ENCODE data around the gene DYSF. TPM values are rescaled to one million over a fixed set of nuclear protein-coding genes. Genes with fewer than 3 reads are reported as not detected.

The DYSF gene
- total and polyA plus RNA-seq, 2 donors (not counting 3 experiments of a cell fraction or from before 2014, with no cell fraction given), result 50.9 to 152 TPM

DNA sequence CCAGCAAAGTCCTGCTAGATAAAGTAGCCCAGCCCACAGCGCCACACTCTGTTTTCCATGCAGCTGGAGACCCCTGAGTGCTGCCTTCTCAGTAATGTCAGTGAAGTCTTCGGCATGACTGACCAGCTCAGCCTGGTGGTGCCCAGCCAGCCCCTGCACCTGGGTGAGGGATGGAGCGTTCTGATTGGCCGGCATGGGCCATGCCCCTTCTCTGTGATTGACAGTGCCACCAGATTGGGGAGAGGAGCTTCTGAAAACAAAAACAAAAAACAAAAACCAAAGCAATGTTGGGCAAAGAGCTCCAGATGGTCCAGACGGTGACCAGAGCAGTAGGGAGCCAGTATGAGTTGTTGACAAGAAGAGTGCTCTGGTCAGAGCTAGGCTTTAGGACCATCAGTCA lies 122.6 kb downstream of the DYSF start:
- TF ChIP-seq JUN (IDR thresholded peaks at IDR 0.05; ENCODE audit: borderline replicate concordance, insufficient read depth, insufficient read length, low read depth), result no peak
- H3K4me1 ChIP-seq (ENCODE audit: control insufficient read depth, extremely low read depth, insufficient read depth, low read length), result no peaks in the 10 kb centered on the region
- FAIRE-seq (no peak), DNase-seq (ENCODE audit: low read depth, low spot score) (no peak)
- dilution Hi-C loops (cut with MboI; ENCODE audit: extremely low pct_ligation_motif_present, low sequenced_read_pairs), result no loop called here
- CTCF ChIA-PET, result no interaction called here
- BruUV-seq (replicated peaks), result no TSS peak
- POLR2A ChIA-PET, result no interaction called here
- no peak overlapping the region for H2AFZ ChIP-seq (ENCODE audit: low read depth, low read length)
- no peaks in the 10 kb centered on the region for H3K9me1 ChIP-seq (replicated peaks; ENCODE audit: control insufficient read depth, extremely low read depth, insufficient read depth, low read length)
- H3K27ac ChIP-seq (ENCODE audit: insufficient read depth, low read depth, low read length), result no peak overlapping the region
- H3K79me2 ChIP-seq (ENCODE audit: control insufficient read depth, insufficient read depth, low read length), result no peaks in the 10 kb centered on the region
- no peak overlapping the region for H3K4me2 ChIP-seq (ENCODE audit: insufficient read depth, low read length)
- H3K36me3 ChIP-seq (ENCODE audit: control insufficient read depth in 2 of 2, extremely low read depth in 1 of 2, insufficient read depth in 2 of 2, low read length in 2 of 2), result peaks cover 6 to 36% of the 10 kb centered on the region in 2 experiments
- no peaks in the 10 kb centered on the region for H4K20me1 ChIP-seq (replicated peaks; ENCODE audit: control insufficient read depth, extremely low read depth, insufficient read depth, low read length)
- H3K4me3 ChIP-seq (replicated peaks in 1 of 3; ENCODE audit: insufficient read depth in 1 of 3, low read depth in 1 of 3, low read length in 3 of 3), result no peak overlapping the region
- intact Hi-C loops (cut with micrococcal nuclease), result no loop called here
- no peak overlapping the region for H3K9ac ChIP-seq (replicated peaks; ENCODE audit: extremely low read depth, insufficient read depth, low read length)
- H3K27me3 ChIP-seq (ENCODE audit: control insufficient read depth in 2 of 2, insufficient read depth in 2 of 2, low read length in 2 of 2), result no peaks in the 10 kb centered on the region
- H3K9me3 ChIP-seq (replicated peaks; ENCODE audit: control insufficient read depth, insufficient read depth, low read length), result no peaks in the 10 kb centered on the region

DNA sequence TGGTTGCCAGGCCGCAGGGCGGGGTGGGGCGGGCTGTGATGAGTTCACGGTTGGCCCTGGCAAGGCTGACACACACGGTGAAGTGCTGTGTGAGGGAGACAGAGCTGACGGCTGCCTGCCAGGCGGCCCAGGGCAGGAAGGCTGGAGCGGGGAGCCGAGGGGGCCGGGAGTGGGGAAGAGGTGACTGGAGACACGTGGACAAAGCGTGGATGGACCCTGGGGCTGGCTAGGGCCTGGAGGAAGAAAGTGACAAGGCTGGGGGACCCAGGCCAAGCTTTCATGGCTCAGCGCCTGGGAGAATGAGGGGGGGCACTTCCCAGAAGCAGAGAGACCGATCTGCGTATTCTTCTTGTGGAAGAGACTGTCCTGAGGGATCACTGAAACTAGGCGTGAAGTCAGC lies 123.2 kb downstream of the DYSF start:
- Histone ChIP-seq H3K27ac (ENCODE audit: insufficient read depth, low read depth, low read length) (no peak overlapping the region), H4K20me1 (replicated peaks; ENCODE audit: control insufficient read depth, extremely low read depth, insufficient read depth, low read length) (no peaks in the 10 kb centered on the region), H3K79me2 (ENCODE audit: control insufficient read depth, insufficient read depth, low read length) (no peaks in the 10 kb centered on the region), H3K36me3 (ENCODE audit: control insufficient read depth in 2 of 2, extremely low read depth in 1 of 2, insufficient read depth in 2 of 2, low read length in 2 of 2) (peaks cover 4 to 31% of the 10 kb centered on the region in 2 experiments), H3K9me3 (replicated peaks; ENCODE audit: control insufficient read depth, insufficient read depth, low read length) (no peaks in the 10 kb centered on the region), H3K9ac (replicated peaks; ENCODE audit: extremely low read depth, insufficient read depth, low read length) (no peak overlapping the region), H3K9me1 (replicated peaks; ENCODE audit: control insufficient read depth, extremely low read depth, insufficient read depth, low read length) (no peaks in the 10 kb centered on the region), H3K4me2 (ENCODE audit: insufficient read depth, low read length) (no peak overlapping the region), H3K27me3 (ENCODE audit: control insufficient read depth in 2 of 2, insufficient read depth in 2 of 2, low read length in 2 of 2) (no peaks in the 10 kb centered on the region), H3K4me3 (replicated peaks in 1 of 3; ENCODE audit: insufficient read depth in 1 of 3, low read depth in 1 of 3, low read length in 3 of 3) (no peak overlapping the region), H2AFZ (ENCODE audit: low read depth, low read length) (no peak overlapping the region), H3K4me1 (ENCODE audit: control insufficient read depth, extremely low read depth, insufficient read depth, low read length) (no peaks in the 10 kb centered on the region)
- CTCF ChIA-PET, result no interaction called here
- TF ChIP-seq MAX (IDR thresholded peaks at IDR 0.05; ENCODE audit: insufficient read depth, insufficient read length) (no peak), CTCF (IDR thresholded peaks at IDR 0.05; ENCODE audit: extremely low read depth in 1 of 2, insufficient read depth in 1 of 2, low read depth in 1 of 2, low read length in 2 of 2) (no peak), MYC (IDR thresholded peaks at IDR 0.05; ENCODE audit: low read depth, low read length) (no peak), POLR2AphosphoS5 (IDR thresholded peaks at IDR 0.05; ENCODE audit: insufficient read depth, low read depth, low read length) (no peak), GATA2 (IDR thresholded peaks at IDR 0.05; ENCODE audit: insufficient read depth, insufficient read length, low read depth, low read length) (no peak), FOS (IDR thresholded peaks at IDR 0.05; ENCODE audit: borderline replicate concordance, insufficient read depth, low read length) (no peak), JUN (IDR thresholded peaks at IDR 0.05; ENCODE audit: borderline replicate concordance, insufficient read depth, insufficient read length, low read depth) (no peak), EZH2 (IDR thresholded peaks at IDR 0.05; ENCODE audit: borderline replicate concordance, low read depth, low read length, severe bottlenecking) (no peak), POLR2A (IDR thresholded peaks at IDR 0.05; ENCODE audit: low read depth, low read length) (no peak)
- DNase-seq (ENCODE audit: low read depth, low spot score), result no peak
- no peak for FAIRE-seq
- POLR2A ChIA-PET, result no interaction called here
- dilution Hi-C loops (cut with MboI; ENCODE audit: extremely low pct_ligation_motif_present, low sequenced_read_pairs), result no loop called here
- BruUV-seq (replicated peaks), result no TSS peak
- intact Hi-C loops (cut with micrococcal nuclease), result no loop called here

Measured in endothelial cell of umbilical vein (primary cell).